Measurements from ENCODE around the gene LIPA. TPM values are rescaled to one million over a fixed set of nuclear protein-coding genes. Genes with fewer than 3 reads are reported as not detected.

LIPA gene
- total and polyA plus RNA-seq, 9 of the 15 experiments (the other 6 are each of a cell fraction or from before 2014, with no cell fraction given), result 0.07 to 0.40 (median 0.15) TPM; not detected in 1

DNA sequence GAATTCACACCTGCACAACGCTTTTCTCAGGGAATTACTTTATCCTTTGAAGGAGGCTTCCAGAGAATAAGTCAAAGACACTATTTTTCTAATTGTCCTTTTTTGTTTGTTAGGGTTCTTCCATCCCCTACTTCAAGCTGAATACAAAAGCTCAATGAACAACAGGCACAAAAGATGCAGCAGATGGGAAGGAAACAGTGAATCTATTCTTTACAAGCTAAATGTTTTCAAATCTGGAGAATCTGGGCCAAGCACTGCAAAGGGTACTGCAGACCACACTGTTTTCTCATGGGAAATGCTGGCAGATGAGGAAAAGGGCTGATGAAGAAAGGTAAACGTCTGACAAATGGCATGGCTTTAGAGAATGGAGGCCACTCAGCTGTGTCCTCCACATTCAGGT, 18.5 kb downstream of the LIPA start:
- Histone ChIP-seq H3K27ac (ENCODE audit: extremely low read depth, low read depth, low read length) (no peak overlapping the region), H3K9me1 (ENCODE audit: control insufficient read depth, insufficient read depth, low read length) (no peaks in the 10 kb centered on the region), H3K4me3 (no peak overlapping the region), H3K9ac (ENCODE audit: insufficient read depth in 1 of 2, low read depth in 2 of 2, low read length in 2 of 2) (no peak overlapping the region), H3K4me2 (ENCODE audit: insufficient read depth, low read length) (no peak overlapping the region), H3K36me3 (ENCODE audit: control insufficient read depth, insufficient read depth, low read length) (no peaks in the 10 kb centered on the region), H3K4me1 (replicated peaks in 1 of 2; ENCODE audit: control insufficient read depth in 2 of 2, insufficient read depth in 2 of 2, low read length in 2 of 2) (no peaks in the 10 kb centered on the region), H3K27me3 (ENCODE audit: control insufficient read depth in 2 of 2, insufficient read depth in 2 of 2, low read length in 2 of 2) (no peaks in the 10 kb centered on the region), H2AFZ (ENCODE audit: low read depth, low read length) (no peak overlapping the region), H4K20me1 (replicated peaks; ENCODE audit: control insufficient read depth, insufficient read depth, low read length) (no peaks in the 10 kb centered on the region), H3K9me3 (replicated peaks; ENCODE audit: control insufficient read depth, insufficient read depth, low read depth, low read length) (no peaks in the 10 kb centered on the region), H3K79me2 (ENCODE audit: control insufficient read depth, insufficient read depth, low read length) (no peaks in the 10 kb centered on the region)
- ChIA-PET CTCF (ENCODE audit: low intra/inter-chr PET ratio) (no interaction called here), POLR2A (no interaction called here)
- DNase-seq (ENCODE audit: extremely low read depth in 1 of 4, low spot score in 3 of 4) (no peak), ATAC-seq (no peak), FAIRE-seq (no peak)
- BruUV-seq (replicated peaks), result no TSS peak
- 0% methylated on average over 2 of the region's 2 CpGs for WGBS (ENCODE audit: insufficient coverage, low coverage, missing lambda C conversion rate)
- in situ Hi-C loops (cut with MboI), result no loop called here
- intact Hi-C loops (cut with micrococcal nuclease), result no loop called here
- TF ChIP-seq, protein P1, sequence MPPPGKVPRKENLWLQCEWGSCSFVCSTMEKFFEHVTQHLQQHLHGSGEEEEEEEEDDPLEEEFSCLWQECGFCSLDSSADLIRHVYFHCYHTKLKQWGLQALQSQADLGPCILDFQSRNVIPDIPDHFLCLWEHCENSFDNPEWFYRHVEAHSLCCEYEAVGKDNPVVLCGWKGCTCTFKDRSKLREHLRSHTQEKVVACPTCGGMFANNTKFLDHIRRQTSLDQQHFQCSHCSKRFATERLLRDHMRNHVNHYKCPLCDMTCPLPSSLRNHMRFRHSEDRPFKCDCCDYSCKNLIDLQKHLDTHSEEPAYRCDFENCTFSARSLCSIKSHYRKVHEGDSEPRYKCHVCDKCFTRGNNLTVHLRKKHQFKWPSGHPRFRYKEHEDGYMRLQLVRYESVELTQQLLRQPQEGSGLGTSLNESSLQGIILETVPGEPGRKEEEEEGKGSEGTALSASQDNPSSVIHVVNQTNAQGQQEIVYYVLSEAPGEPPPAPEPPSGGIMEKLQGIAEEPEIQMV (tag; conservative IDR thresholded peaks at IDR 0.05; ENCODE audit: low read depth), result no peak
- TF ChIP-seq ZNF76 (CRISPR knock-in tag; IDR thresholded peaks at IDR 0.05; ENCODE audit: borderline replicate concordance) (no peak), ZNF174 (CRISPR knock-in tag; IDR thresholded peaks at IDR 0.05) (no peak), SRSF3 (IDR thresholded peaks at IDR 0.05; ENCODE audit: insufficient read depth, low read length) (no peak), ZC3H11A (IDR thresholded peaks at IDR 0.05; ENCODE audit: low read depth, low read length) (no peak), JUNB (CRISPR knock-in tag; conservative IDR thresholded peaks at IDR 0.05) (no peak), DACH1 (IDR thresholded peaks at IDR 0.05; ENCODE audit: partially characterized antibody) (no peak), ZNF707 (CRISPR knock-in tag; conservative IDR thresholded peaks at IDR 0.05) (no peak), CEBPZ (IDR thresholded peaks at IDR 0.05; ENCODE audit: borderline replicate concordance, low read depth, low read length) (no peak), ZFP1 (CRISPR knock-in tag; IDR thresholded peaks at IDR 0.05) (no peak), ZNF197 (CRISPR knock-in tag; IDR thresholded peaks at IDR 0.05; ENCODE audit: low read depth) (no peak), CHCHD3 (CRISPR knock-in tag; IDR thresholded peaks at IDR 0.05) (no peak)
- TF ChIP-seq, protein P2, sequence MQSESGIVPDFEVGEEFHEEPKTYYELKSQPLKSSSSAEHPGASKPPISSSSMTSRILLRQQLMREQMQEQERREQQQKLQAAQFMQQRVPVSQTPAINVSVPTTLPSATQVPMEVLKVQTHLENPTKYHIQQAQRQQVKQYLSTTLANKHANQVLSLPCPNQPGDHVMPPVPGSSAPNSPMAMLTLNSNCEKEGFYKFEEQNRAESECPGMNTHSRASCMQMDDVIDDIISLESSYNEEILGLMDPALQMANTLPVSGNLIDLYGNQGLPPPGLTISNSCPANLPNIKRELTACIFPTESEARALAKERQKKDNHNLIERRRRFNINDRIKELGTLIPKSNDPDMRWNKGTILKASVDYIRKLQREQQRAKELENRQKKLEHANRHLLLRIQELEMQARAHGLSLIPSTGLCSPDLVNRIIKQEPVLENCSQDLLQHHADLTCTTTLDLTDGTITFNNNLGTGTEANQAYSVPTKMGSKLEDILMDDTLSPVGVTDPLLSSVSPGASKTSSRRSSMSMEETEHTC (IDR thresholded peaks at IDR 0.05), result no peak
- TF ChIP-seq, protein P3, sequence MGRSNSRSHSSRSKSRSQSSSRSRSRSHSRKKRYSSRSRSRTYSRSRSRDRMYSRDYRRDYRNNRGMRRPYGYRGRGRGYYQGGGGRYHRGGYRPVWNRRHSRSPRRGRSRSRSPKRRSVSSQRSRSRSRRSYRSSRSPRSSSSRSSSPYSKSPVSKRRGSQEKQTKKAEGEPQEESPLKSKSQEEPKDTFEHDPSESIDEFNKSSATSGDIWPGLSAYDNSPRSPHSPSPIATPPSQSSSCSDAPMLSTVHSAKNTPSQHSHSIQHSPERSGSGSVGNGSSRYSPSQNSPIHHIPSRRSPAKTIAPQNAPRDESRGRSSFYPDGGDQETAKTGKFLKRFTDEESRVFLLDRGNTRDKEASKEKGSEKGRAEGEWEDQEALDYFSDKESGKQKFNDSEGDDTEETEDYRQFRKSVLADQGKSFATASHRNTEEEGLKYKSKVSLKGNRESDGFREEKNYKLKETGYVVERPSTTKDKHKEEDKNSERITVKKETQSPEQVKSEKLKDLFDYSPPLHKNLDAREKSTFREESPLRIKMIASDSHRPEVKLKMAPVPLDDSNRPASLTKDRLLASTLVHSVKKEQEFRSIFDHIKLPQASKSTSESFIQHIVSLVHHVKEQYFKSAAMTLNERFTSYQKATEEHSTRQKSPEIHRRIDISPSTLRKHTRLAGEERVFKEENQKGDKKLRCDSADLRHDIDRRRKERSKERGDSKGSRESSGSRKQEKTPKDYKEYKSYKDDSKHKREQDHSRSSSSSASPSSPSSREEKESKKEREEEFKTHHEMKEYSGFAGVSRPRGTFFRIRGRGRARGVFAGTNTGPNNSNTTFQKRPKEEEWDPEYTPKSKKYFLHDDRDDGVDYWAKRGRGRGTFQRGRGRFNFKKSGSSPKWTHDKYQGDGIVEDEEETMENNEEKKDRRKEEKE (IDR thresholded peaks at IDR 0.05; ENCODE audit: borderline replicate concordance in 1 of 2, control insufficient read depth in 1 of 2, low read depth in 2 of 2, low read length in 1 of 2), result no peak

Measured in K562 (cell line).